G401.6 (cell line): Measurements from ENCODE around the gene MYO5B.
"Not testable (repeated sequence)": the region's sequence is repeated elsewhere in the genome, so short reads cannot be mapped to it uniquely, and the experiment has no call there.

Source experiments
- FAIRE-seq: peaks from 2 replicates; lab custom pipeline; 2012; peaks lifted over from hg19 to GRCh38; lab: Jason Lieb, UNC

Gene MYO5B

DNA sequence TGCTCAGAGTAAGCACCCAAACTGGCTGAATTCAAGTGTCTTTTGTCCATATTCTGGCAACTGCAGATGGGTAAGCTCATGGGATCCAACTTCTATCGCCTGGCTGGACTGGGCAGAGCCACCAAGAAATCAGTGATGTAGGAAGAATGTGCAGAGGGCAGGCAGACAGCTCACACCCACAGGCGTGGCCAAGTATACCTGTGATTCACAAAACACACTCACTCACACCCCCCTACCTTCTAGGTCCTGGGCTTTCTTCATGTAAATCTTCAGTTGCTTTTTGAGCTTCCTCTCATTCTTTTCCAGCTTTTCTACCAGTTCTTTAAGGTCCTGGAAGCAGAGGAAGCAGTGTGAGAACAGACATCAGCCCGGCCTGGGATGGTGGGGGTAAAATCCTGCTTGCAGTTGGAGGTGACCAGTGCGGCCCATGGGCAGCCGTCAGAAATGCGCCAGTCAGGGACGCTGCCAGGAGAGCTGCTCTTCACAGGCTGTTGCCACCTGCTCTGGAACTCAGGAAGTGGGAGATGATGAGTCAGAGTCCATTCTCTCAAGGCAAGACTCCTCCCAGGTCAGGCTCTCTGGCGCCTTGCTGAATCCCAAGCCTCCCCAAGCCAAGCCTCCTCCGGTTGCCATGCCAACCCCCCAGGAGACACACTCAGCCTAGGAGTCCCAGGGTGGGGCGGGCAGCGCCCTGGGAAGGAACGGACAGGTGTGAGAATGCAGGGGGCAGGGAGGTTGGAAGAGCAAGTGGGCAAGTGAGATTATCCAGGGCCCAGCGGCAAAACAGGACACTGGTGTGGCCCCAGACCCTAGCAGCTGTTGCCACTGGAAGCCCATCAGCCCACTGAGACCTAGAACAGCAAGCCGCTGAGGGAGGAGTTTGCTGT, 345.4 kb downstream of the MYO5B start:
- no peak for FAIRE-seq

DNA sequence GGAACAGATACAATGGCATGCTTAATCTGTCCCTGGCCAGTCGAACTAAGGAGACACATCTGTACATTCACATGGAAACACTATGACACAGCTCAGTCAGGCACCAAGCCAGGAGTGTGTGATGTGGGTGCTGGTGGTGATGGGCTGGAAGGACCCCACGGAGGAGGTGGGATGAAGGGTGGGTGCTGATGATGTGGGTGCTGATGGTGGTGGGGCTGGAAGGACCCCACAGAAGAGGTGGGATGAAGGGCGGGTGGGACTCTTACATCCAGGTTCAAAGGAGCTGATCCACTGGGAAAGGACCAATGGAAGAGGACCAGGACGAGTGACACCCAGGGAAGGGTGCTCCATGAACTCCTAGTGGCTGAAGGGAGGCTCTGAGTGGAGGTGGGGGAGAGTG, 346.8 kb downstream of the MYO5B start:
- no peak for FAIRE-seq

DNA sequence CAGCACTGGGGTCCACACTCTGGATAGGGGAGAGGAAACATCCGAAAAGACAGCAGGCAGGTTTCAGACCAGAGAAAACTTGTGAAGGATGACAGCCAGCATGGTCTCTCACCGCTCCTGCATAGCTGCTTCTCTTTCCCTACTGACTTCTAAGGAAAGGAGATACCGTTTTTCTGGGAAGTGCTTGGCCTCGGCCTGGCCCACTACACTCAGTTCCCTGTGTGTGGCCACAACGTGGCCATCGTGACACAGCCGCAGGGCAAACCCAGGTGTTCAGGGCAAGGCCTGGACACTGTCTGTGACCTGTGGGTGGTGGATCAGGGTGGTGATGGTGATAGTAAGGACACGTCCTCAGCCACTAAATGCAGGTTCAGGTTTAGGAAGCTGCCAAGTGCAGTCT, 347.4 kb downstream of the MYO5B start:
- no peak for FAIRE-seq

GRCh38 chr18:49846718-49847470, 348.1 kb downstream of the MYO5B start:
- no peak for FAIRE-seq

DNA sequence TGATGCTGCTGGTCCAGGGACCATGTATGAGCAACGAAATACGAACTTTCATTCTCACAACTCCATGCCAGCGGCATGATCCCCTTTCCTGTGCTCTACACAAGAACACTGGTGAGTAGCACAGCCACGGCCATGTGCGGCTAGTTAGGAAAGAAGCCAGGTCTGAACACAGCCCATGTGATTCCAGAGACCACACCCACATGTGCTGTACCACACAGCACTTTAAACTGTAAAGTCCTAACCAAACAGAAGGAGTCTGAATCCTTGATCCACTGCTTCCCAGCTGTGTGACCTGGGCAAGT, 348.6 kb downstream of the MYO5B start:
- no peak for FAIRE-seq

DNA sequence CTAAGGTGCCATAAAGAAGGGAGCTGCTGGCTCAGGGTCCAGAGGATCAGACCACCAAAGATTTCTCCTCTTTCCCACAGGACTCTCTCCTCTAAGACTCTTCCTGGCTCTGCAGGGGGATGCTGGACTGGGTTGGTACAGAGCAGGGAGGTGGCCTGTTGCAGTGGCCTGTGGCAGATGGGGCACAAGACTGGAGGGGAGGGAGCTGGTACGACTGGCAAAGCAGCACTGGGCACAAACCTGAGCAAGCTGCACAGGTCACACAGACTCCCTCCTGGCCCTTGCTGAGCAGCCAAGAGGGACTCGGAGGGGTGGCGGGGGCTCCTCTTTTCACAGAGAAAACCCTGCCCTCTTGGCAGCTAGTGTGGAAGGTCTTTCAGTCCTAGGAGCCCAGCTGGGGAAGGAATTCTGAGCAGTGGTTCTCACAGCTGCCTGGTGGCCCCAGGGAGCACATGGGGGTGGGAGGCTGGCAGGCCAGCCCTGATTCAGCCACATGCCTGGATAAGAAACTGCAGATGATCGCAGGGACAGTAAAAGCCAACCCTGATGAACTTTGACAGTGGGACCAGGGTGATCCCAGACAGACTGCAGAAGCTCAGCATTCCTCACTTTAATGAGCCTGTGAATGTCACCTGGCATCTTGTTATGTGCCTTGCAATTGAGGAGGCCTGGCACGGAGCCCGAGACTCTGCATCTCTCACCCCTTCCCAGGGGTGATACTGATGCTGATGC, 349.2 kb downstream of the MYO5B start:
- FAIRE-seq: no peak

DNA sequence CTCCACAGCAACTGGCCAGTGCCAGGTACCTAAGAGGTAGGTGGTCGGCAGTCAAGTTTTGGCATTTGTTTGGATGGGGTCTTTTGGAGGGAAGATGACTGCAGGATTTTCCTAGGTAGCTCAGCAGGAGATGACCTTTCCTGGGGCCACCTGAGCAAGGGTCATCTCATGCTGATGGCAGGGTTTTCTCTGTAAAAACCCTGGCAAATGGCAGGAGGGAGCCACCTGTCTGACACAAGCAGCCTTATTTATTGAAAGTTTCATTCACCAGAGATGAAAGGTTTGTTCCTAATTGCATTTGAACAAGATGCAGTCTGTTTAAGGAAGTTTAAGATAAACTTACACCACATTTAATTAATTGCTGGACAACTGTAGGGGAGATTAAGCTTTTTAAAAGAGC, 350.0 kb downstream of the MYO5B start:
- no peak for FAIRE-seq

DNA sequence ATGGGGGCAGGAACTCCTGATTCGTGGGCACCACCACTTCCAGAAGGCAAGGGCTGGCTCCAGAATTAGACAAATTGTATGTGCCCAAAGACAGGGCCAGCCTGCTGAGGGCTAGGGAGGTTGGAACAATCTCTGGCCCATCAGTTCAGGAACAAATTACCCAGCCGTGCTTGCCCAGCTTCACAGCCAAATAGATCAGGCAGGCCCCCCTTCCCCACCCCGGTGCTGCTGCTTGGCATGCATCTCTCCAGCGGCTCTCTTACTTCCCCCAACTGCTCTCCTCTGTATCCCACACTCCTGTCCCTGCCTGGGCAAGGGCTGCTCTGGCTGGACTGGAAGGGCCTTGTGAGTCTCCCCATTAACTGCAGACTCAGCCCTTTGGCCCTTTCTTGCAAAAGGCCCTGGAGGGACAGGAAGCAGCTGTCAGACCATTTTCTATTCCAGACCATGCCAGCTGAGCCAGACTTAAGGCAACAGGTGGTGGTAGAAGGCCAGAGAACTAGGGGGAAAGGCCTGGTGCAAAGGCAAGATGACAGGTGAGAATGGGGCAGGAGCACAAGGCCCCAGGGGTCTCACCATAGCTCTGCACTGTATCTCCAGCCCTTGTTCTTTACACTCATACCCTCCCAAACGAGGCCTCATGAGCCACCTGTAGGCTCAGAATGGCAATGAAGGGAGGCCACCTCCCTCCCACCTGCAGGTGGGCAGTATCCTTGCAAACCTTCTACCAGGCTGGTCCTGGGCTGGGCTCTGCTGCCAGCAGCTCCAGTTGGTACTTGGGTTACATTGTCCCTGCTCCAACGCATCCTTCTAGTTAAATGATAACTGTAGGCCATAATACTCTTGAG, 350.9 kb downstream of the MYO5B start:
- FAIRE-seq: no peak

DNA sequence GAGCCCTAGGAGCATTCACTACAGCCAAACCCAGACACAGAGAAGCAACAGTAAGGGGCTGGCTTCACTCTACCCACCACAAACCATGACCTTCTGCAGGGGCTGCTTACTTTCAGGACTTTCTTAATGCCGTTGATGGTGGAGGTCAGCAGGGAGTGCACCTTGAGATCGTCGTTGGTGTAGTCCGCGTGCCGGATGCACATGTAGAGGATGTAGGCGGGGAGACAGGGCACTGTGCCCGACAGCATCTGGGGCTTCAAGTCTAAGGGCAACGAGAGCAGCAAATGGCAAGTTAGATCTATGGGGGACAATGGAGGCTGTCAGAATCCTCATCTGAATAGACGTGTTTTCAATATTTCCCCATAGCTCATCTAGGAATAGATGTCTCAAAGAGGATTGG, 351.8 kb downstream of the MYO5B start:
- no peak for FAIRE-seq

DNA sequence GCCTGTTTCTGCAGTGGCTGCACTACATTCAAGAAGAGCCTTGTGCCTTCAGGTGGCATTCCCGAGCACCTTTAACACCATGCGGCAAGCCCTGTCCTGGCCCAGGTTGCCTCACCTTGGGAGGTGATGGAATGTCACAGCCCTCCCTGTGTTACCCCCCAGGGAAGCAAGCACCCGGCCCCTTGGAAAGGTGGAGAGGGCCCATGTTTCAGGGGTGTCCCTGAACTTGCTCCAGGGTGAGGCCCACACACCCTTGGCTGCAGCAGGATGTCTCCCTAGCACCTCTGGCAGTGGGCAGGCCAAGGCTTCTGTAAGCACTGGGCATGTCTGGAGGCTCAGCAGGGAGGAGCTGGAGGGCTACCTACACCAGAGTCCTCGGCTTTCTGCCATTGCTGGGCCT, 352.3 kb downstream of the MYO5B start:
- no peak for FAIRE-seq

GRCh38 chr18:49841236-49842217, 353.4 kb downstream of the MYO5B start:
- FAIRE-seq: no peak

- FAIRE-seq: no peak
These were observed 355.9 kb downstream of the MYO5B start for GRCh38 chr18:49839012-49839411.

DNA sequence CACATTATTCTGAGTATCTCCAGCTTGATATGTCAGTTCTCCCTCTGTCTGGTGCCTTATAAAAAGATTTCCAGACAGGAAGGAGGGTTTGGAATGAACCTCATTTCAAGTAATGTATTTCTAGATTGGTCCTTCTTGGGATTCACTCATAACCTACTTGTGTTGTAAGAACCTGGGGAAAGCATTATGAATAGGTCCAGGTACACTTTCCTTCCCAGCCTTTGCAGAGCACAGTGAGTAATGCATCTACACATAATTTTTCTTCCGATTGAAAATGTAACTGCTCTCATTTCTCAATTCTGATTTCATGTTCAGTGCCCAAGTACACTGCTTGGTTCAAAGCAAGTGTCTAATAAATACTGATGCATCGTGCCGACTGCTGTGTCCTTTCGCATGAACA, 356.6 kb downstream of the MYO5B start:
- no peak for FAIRE-seq

DNA sequence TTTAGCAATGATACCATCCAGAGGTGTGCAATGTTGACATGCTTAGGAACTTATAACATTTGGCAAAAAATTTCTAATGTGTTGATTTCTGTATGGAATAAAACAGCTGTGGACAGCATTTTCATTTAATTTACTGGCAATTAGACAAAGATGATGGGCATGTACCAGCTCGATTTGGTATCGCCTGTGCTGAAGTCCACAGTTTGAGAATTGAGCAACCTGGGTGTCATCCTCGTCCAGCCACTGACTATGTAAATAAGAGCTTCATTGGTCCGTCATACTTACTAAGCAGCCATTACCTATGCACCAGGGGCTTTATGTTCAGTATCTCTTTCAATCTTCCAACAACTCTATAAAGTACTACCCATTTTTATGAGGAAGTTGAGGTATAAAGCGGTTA, 357.1 kb downstream of the MYO5B start:
- no peak for FAIRE-seq

DNA sequence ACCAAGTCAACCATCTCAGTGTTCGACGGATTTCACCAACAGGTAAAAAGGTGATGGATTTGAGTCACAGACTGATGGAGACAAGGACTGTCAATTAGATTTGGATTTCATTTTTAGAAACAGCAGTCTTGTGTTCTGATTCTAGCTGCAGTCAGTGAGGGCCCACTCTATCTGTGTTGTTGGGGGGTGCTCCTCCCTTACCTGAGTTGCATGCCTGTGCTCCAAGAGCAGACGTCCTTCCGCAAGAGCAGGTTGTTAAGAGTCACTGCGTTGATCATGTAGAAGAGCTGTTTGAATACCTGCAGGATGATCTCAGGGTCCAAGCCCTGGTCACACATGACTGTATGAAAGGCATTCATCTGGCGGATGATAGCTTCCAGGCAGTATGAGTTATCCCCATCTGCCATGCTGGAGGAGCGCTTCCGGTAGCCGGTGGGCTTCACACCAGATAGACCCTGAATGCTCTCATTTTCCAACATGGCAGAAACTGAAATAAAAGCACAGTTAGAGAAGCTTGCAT, 357.6 kb downstream of the MYO5B start:
- FAIRE-seq: not testable (repeated sequence)

DNA sequence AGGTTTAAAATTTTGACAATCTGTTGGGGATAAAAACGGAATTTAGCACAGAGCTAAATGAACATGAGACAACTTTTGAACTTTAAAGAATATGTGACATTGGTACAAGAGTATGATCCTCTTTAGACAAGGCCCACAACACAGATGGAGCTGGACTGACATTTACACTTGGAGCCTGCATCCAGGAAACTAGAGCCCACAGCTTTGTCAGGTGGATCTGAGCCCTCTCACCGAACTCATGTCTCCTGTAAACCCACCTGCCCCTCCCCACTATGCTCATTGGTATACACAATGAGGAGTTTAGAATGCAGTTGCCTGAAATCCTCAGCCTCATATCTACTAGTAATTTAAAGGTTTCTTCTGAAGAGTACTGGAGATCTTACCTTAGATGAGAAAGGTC, 359.5 kb downstream of the MYO5B start:
- no peak for FAIRE-seq

DNA sequence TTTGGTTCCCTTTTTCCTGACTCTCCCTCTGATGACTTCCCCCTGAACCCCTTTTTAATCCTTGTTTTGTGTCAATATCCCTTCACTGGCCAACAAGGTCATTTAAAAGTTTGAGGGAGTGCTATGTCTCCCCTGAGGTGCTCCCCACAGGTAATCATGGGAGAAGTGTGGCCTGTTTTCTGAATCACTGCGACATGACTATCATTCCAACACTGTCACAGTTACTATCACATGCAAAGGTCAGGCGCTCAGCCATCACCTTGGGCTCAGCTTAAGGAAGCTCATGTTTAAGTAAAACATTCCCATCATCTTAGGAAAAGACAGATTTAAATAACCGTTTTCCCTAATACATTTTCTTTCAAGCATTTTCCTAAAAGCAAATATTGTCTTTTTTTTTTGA, 360.7 kb downstream of the MYO5B start:
- no peak for FAIRE-seq

- FAIRE-seq: no peak
These were observed 361.1 kb downstream of the MYO5B start for GRCh38 chr18:49833814-49834213.

DNA sequence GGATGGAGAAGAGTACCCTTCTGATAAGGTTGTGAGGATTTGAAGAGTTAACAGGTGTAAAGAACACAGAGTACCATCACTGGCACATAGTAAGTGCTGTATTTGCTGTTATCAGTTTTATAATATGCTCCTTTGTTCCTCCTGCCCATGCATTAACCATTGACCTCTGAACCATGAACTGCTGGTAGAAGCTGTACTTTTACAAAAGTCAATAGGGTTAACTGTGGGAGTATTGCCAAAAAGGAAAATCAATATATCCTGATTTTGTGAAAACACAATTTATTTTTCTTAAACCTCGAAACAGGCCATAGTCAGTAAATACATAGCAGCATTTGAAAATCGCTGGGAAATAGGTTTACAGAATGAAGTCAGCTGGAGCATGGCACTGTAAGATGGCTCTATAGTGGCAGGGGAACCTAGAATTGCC, 362.7 kb downstream of the MYO5B start:
- no peak for FAIRE-seq

DNA sequence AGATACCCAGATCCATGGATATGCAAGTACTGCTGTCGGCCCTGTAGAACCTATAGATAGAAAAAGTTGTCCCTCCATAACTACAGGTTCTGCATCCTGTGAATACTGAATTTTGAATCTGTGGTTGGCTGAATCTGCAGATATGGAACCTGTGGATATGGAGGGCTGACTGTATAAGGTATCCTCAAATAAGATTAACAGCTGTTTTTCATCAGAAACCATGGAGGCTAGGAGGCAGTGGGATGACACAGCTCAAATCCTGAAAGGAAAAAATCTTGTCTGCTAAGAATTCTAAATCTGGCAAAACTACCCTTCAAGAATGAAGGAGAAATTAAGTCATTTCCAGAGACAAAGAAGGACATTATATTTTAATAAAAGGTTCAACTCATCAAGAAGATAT, 367.0 kb downstream of the MYO5B start:
- FAIRE-seq: no peak
